Endothelial cell of umbilical vein (primary cell): Measurements from ENCODE around the gene MKKS.

Experiments
- FOS ChIP-seq: IDR thresholded peaks from 2 replicates; pipeline ENCODE4 v1.6.1; 2011; ENCODE audit warnings: mild to moderate bottlenecking, low read length, moderate library complexity, borderline replicate concordance; ENCODE audit not compliant: insufficient read depth
- JUN ChIP-seq: IDR thresholded peaks from 2 replicates; pipeline ENCODE4 v1.6.1; 2011; ENCODE audit warnings: borderline replicate concordance, low read depth; ENCODE audit not compliant: insufficient read length, insufficient read depth
- MYC ChIP-seq: IDR thresholded peaks from one replicate; pipeline ENCODE4 v1.6.1; 2011; ENCODE audit warnings: mild to moderate bottlenecking, low read depth, low read length
- POLR2A ChIP-seq: IDR thresholded peaks from 2 replicates; pipeline ENCODE4 v1.6.1; 2012; ENCODE audit warnings: low read depth, mild to moderate bottlenecking, control low read depth, low read length
- POLR2AphosphoS5 ChIP-seq: IDR thresholded peaks from 2 replicates; pipeline ENCODE4 v1.6.1; 2012; ENCODE audit warnings: low read depth, mild to moderate bottlenecking, control low read depth, low read length, moderate library complexity; ENCODE audit not compliant: insufficient read depth
- TF ChIP-seq, protein P1 (sequence below), 2 donors: IDR thresholded peaks; 1 replicate in 1 of 2; 2 replicates in 1 of 2; pipeline ENCODE4 v1.5.1; 2011; ENCODE audit warnings: low read length in 2 of 2, mild to moderate bottlenecking in 2 of 2, moderate library complexity in 2 of 2, control low read depth in 1 of 2, inconsistent platforms in 1 of 2, low read depth in 1 of 2; ENCODE audit not compliant: insufficient read depth in 1 of 2; ENCODE audit errors: extremely low read depth in 1 of 2
- TF ChIP-seq, protein P2 (sequence below): IDR thresholded peaks from 2 replicates; pipeline ENCODE4 v1.6.1; 2011; ENCODE audit not compliant: insufficient read depth, insufficient read length

- TF ChIP-seq, protein P1, sequence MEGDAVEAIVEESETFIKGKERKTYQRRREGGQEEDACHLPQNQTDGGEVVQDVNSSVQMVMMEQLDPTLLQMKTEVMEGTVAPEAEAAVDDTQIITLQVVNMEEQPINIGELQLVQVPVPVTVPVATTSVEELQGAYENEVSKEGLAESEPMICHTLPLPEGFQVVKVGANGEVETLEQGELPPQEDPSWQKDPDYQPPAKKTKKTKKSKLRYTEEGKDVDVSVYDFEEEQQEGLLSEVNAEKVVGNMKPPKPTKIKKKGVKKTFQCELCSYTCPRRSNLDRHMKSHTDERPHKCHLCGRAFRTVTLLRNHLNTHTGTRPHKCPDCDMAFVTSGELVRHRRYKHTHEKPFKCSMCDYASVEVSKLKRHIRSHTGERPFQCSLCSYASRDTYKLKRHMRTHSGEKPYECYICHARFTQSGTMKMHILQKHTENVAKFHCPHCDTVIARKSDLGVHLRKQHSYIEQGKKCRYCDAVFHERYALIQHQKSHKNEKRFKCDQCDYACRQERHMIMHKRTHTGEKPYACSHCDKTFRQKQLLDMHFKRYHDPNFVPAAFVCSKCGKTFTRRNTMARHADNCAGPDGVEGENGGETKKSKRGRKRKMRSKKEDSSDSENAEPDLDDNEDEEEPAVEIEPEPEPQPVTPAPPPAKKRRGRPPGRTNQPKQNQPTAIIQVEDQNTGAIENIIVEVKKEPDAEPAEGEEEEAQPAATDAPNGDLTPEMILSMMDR (IDR thresholded peaks at IDR 0.05; ENCODE audit: extremely low read depth in 1 of 2, insufficient read depth in 1 of 2, low read depth in 1 of 2, low read length in 2 of 2) = no peak
- TF ChIP-seq MYC = no peak
- TF ChIP-seq, protein P2, sequence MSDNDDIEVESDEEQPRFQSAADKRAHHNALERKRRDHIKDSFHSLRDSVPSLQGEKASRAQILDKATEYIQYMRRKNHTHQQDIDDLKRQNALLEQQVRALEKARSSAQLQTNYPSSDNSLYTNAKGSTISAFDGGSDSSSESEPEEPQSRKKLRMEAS = no peak
- TF ChIP-seq POLR2A = peak; percentile 97
- TF ChIP-seq FOS = no peak
- no peak for TF ChIP-seq JUN
- TF ChIP-seq POLR2AphosphoS5 = peak; percentile 94
Measured at GRCh38 chr20:10434467-10434831, 427 bp upstream of the MKKS start.
